Stimulated activated CD4-positive, alpha-beta T cell treated with anti-CD3 and anti-CD28 coated beads, Interleukin-4, amount 100 ng/mL, for 4 hours (primary cell): ENCODE data around the gene CTSW.
"Not testable (repeated sequence)": the region's sequence is repeated elsewhere in the genome, so short reads cannot be mapped to it uniquely, and the experiment has no call there.

Source experiments
- DNase-seq, 2 experiments: peaks; one replicate each; pipeline ENCODE4 v3.0.0-alpha.2; 2020

The CTSW gene

GRCh38 chr11:65879617-65880016, at the start of gene CTSW:
Gene CTSW, plus strand, starts transcription at chr11:65879837. Its CDS starts 18 bp downstream, at chr11:65879855.
- no peak for DNase-seq

GRCh38 chr11:65832231-65832630, 47.4 kb upstream of the CTSW start:
- not testable (repeated sequence) for DNase-seq

GRCh38 chr11:65833297-65834030, 46.2 kb upstream of the CTSW start, which contains the start of gene SNX32:
Gene SNX32, plus strand, starts transcription at chr11:65833963. Its CDS starts 103 bp downstream, at chr11:65834066.
- DNase-seq: peak; percentile 93 to 94

- DNase-seq: no peak
Measured at GRCh38 chr11:65834202-65834601, 45.4 kb upstream of the CTSW start.

- no peak for DNase-seq
Measured at GRCh38 chr11:65842144-65842543, 37.5 kb upstream of the CTSW start.

GRCh38 chr11:65843811-65844210, 35.8 kb upstream of the CTSW start:
- DNase-seq: no peak

- DNase-seq: no peak
Measured at GRCh38 chr11:65844231-65844872, 35.3 kb upstream of the CTSW start.

- DNase-seq: no peak
Measured at GRCh38 chr11:65847746-65848145, 31.9 kb upstream of the CTSW start.

- DNase-seq: not testable (repeated sequence)
Measured at GRCh38 chr11:65848693-65849092, 30.9 kb upstream of the CTSW start.

- no peak for DNase-seq
Measured at GRCh38 chr11:65849366-65849765, 30.3 kb upstream of the CTSW start.

GRCh38 chr11:65849771-65850216, 29.8 kb upstream of the CTSW start:
- DNase-seq: no peak

- DNase-seq: no peak
Measured at GRCh38 chr11:65850217-65851082, 29.2 kb upstream of the CTSW start.

- no peak for DNase-seq
Measured at GRCh38 chr11:65851083-65851579, 28.5 kb upstream of the CTSW start.

- DNase-seq: no peak
Measured at GRCh38 chr11:65851811-65852507, 27.7 kb upstream of the CTSW start.

- DNase-seq: no peak
Measured at GRCh38 chr11:65852508-65853245, 27.0 kb upstream of the CTSW start.

- DNase-seq: no peak
Measured at GRCh38 chr11:65853246-65853979, 26.2 kb upstream of the CTSW start.

- DNase-seq: no peak
Measured at GRCh38 chr11:65854161-65854592, 25.5 kb upstream of the CTSW start.

GRCh38 chr11:65854852-65855837, 24.5 kb upstream of the CTSW start:
- no peak for DNase-seq

GRCh38 chr11:65855927-65856363, 23.7 kb upstream of the CTSW start:
- no peak for DNase-seq
